Activated CD4-positive, alpha-beta T cell treated with anti-CD3 and anti-CD28 coated beads, Interleukin-2, amount 50 U/mL, for 4 hours (primary cell): Measurements from ENCODE around the gene ARHGAP22.

Source experiments
- DNase-seq, 2 experiments: peaks; one replicate each; pipeline ENCODE4 v3.0.0-alpha.2; 2020

The ARHGAP22 gene

GRCh38 chr10:48526846-48527505, 77.9 kb downstream of the ARHGAP22 start:
- no peak for DNase-seq

GRCh38 chr10:48526011-48526821, 78.7 kb downstream of the ARHGAP22 start:
- no peak for DNase-seq

GRCh38 chr10:48525113-48525512, 79.8 kb downstream of the ARHGAP22 start:
- DNase-seq = no peak

- DNase-seq = no peak
Measured at GRCh38 chr10:48523820-48524758, 80.8 kb downstream of the ARHGAP22 start.

- DNase-seq = no peak
Measured at GRCh38 chr10:48523212-48523819, 81.6 kb downstream of the ARHGAP22 start.

- DNase-seq = no peak
Measured at GRCh38 chr10:48522011-48522765, 82.7 kb downstream of the ARHGAP22 start.

- no peak for DNase-seq
Measured at GRCh38 chr10:48520594-48520993, 84.3 kb downstream of the ARHGAP22 start.

- DNase-seq = no peak
Measured at GRCh38 chr10:48520184-48520506, 84.7 kb downstream of the ARHGAP22 start.

GRCh38 chr10:48519481-48520183, 85.2 kb downstream of the ARHGAP22 start:
- DNase-seq = no peak

GRCh38 chr10:48518986-48519385, 85.9 kb downstream of the ARHGAP22 start:
- no peak for DNase-seq

GRCh38 chr10:48517911-48518811, 86.7 kb downstream of the ARHGAP22 start:
- no peak for DNase-seq

- DNase-seq = no peak
Measured at GRCh38 chr10:48517482-48517881, 87.4 kb downstream of the ARHGAP22 start.

GRCh38 chr10:48516911-48517310, 88.0 kb downstream of the ARHGAP22 start:
- DNase-seq = no peak

- no peak for DNase-seq
Measured at GRCh38 chr10:48514916-48515315, 90.0 kb downstream of the ARHGAP22 start.

- DNase-seq = no peak
Measured at GRCh38 chr10:48514255-48514654, 90.6 kb downstream of the ARHGAP22 start.

- DNase-seq = no peak
Measured at GRCh38 chr10:48512861-48513260, 92.0 kb downstream of the ARHGAP22 start.

- no peak for DNase-seq
Measured at GRCh38 chr10:48511875-48512231, 93.0 kb downstream of the ARHGAP22 start.

- no peak for DNase-seq
Measured at GRCh38 chr10:48511066-48511874, 93.6 kb downstream of the ARHGAP22 start.

- no peak for DNase-seq
Measured at GRCh38 chr10:48509974-48510692, 94.7 kb downstream of the ARHGAP22 start.
